WI38 (cell line): ENCODE data around the gene POLK.
"Not testable (repeated sequence)": the region's sequence is repeated elsewhere in the genome, so short reads cannot be mapped to it uniquely, and the experiment has no call there.

Source experiments
- H3K4me3 ChIP-seq: 2 replicates; pipeline ENCODE4 v1.5.1; 2011; ENCODE audit warnings: low read depth, mild to moderate bottlenecking, control low read depth, low read length
- TF ChIP-seq, protein P1 (sequence below): IDR thresholded peaks from 2 replicates; pipeline ENCODE4 v1.5.1; 2012; ENCODE audit warnings: low read depth, mild to moderate bottlenecking, control low read depth, low read length

The POLK gene

DNA sequence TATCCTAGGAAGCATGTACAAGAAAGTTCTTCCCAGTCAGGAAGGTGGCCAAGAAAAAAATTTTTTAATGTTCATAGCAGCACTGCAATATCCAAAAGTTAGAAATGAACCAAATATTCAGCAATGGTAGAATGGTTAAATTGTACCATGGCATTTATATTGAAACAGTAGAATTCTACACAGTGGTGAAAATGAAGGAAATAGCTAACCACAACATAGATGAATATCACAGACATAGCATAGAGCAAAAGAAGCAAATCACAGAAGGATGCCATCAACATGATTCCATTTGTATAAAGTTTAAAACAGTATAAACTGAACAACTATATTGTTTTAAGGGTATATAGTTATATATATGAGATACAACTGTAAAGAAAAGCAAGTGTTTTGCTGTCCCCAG lies 88.8 kb downstream of the POLK start:
- TF ChIP-seq, protein P1, sequence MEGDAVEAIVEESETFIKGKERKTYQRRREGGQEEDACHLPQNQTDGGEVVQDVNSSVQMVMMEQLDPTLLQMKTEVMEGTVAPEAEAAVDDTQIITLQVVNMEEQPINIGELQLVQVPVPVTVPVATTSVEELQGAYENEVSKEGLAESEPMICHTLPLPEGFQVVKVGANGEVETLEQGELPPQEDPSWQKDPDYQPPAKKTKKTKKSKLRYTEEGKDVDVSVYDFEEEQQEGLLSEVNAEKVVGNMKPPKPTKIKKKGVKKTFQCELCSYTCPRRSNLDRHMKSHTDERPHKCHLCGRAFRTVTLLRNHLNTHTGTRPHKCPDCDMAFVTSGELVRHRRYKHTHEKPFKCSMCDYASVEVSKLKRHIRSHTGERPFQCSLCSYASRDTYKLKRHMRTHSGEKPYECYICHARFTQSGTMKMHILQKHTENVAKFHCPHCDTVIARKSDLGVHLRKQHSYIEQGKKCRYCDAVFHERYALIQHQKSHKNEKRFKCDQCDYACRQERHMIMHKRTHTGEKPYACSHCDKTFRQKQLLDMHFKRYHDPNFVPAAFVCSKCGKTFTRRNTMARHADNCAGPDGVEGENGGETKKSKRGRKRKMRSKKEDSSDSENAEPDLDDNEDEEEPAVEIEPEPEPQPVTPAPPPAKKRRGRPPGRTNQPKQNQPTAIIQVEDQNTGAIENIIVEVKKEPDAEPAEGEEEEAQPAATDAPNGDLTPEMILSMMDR, result no peak
- H3K4me3 ChIP-seq, result no peak overlapping the region

DNA sequence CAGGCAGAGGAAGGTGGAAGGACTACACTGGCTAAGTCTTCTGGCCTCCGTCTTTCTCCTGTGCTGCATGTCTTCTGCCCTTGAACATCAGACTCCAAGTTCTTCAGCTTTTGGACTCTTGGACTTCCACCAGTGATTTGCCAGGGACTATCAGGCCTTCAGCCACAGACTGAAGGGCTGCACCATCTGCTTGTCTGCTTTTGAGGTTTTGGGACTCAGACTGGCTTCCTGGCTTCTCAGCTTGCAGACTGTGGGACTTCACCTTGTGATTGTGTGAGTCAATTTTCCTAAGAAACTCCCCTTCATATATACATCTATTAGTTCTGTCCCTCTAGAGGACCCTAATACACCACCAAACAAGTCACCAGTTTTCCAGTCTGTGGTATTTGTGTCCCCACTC lies 89.9 kb downstream of the POLK start:
- TF ChIP-seq, protein P1, result no peak
- H3K4me3 ChIP-seq, result no peak overlapping the region

DNA sequence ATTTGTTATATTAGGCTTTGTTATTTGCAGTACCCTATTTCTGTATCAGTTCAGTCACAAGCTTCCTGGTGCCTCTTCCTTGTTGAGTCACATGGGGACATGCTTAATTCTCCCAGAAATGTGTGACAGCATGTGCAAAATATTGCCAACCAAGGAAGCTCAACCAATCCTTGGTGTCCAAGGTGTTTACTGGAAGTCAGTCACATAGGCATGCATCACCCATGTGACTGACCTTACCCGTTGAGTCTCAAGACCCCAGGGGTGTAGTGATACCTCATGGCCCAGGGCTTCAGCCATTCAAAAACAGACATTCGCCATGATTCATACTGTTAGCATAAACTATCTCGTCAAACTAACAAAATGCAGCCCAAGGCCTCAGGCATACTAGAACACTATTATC lies 90.3 kb downstream of the POLK start:
- TF ChIP-seq, protein P1, result no peak
- H3K4me3 ChIP-seq, result no peak overlapping the region

DNA sequence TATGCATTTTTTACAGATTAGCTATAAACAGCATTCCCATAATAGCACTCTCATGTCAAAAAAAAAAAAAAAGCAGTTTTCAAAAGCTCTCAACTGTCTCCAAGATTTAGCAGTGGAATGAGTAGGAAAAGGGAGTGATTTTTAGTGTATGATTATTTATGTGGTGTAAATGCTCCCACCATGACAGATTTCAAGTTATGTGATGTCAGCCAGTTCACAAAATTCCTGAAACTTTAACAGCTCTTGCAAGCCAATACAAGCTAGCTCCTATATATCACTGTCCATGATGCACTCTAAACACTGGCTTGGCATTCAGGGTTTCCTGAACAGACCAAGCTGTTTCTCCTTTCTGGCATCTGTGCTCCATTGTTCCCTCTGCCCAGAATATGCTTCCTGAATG lies 91.7 kb downstream of the POLK start:
- TF ChIP-seq, protein P1, result no peak
- no peak overlapping the region for H3K4me3 ChIP-seq

DNA sequence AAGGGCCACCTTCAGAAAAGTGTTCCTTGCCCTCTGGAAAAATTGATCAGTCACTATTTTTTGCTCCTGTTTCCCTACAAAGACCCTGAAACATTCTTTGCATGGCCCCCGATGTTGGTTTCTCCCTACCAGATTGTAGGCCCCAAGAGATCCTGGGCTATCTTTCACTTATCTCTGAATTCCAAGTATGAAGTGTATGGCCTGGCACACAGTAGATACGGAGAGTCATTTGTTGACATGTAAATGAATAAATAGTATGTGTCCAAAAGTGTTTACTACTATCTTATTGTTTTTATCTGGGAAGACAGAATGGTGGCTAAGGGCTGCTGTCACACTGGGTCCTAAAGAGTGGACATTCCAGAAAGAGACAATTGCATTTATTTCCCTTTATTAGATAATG lies 92.1 kb downstream of the POLK start:
- H3K4me3 ChIP-seq, result no peak overlapping the region
- TF ChIP-seq, protein P1, result no peak

DNA sequence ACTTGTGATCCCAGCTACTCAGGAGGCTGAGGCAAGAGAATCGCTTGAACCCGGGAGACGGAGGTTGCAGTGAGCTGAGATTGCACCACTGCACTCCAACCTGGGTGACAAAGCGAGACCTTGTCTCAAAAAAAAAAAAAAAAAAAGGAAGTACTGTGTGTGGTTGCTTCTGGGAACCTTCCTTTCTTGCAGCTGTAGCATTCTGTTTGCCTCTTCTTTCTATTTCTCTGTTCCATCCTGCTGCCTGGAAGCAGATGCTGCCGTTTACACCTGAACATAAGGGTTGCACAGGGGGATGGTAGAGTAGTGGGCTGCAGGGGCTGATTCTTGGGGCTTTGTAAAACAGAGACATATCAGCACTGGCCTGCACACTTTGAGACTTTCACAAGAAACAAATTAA lies 95.7 kb downstream of the POLK start:
- not testable (repeated sequence) for H3K4me3 ChIP-seq

DNA sequence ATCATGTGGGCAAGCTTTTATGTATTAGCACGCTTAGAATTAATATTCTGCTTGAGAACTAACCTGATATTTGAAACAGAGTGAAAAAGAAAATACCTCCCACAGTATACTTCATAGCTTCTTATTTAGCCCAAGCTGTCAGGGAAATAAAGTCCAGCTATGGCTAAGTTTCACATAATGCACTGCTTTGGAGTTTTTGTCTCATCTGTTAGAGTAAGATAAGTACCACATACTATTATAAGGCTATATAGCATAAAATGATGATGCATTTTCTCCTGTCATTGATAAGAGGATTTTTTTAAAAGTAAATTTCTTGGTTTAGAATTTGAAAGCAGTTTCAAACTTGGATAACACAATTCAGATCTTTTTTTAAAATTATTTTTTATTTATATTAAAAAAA lies 97.2 kb downstream of the POLK start:
- no peak overlapping the region for H3K4me3 ChIP-seq
- TF ChIP-seq, protein P1, result no peak

DNA sequence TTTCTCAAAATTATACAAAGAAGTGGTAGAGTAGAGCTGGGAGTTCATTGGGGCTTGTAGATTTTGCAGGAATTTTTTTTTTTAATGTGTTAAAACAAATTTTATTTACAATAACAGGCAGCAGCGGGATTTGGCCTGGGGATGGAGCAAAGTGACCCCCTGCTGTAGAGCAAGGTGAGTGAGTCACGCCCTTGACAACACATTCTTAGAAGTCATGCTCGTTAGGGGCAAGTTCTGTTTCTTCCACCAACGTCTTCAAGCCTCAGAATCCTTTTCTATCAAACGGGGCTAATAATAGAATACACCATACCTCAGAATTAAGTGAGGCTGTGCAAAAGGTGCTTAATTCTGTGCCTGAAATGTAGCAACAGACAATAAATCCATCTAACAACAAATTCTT lies 98.5 kb downstream of the POLK start:
- TF ChIP-seq, protein P1, result no peak
- no peak overlapping the region for H3K4me3 ChIP-seq

DNA sequence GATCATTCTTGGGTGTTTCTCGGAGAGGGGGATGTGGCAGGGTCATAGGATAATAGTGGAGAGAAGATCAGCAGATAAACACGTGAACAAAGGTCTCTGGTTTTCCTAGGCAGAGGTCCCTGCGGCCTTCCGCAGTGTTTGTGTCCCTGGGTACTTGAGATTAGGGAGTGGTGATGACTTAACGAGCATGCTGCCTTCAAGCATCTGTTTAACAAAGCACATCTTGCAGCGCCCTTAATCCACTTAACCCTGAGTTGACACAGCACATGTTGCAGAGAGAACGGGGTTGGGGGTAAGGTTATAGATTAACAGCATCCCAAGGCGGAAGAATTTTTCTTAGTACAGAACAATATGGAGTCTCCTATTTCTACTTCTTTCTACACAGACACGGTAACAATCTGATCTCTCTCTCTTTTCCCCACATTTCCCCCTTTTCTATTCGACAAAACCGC lies 99.2 kb downstream of the POLK start:
- not testable (repeated sequence) for H3K4me3 ChIP-seq
